Measurements from ENCODE around the gene CDH8.

CDH8 gene

GRCh38 chr16:62046801-62047200 is 10.6 kb upstream of the CDH8 start:
- DNase-seq (ENCODE audit: low read depth): no peak
- no peak for TF ChIP-seq CTCF (conservative IDR thresholded peaks at IDR 0.05; ENCODE audit: control insufficient read depth, insufficient read depth, low read depth, low read length)

GRCh38 chr16:62041401-62041800 is 5.2 kb upstream of the CDH8 start:
- H3K4me3 ChIP-seq (ENCODE audit: control insufficient read depth, low read depth, low read length): no peak overlapping the region
- peak; percentile 3 for DNase-seq (ENCODE audit: low read depth)
- TF ChIP-seq CTCF (conservative IDR thresholded peaks at IDR 0.05; ENCODE audit: control insufficient read depth, insufficient read depth, low read depth, low read length): peak; percentile 4

More at GRCh38 chr16:62046801-62047200, 10.6 kb upstream of the CDH8 start:
- no peak overlapping the region for H3K4me3 ChIP-seq (ENCODE audit: control insufficient read depth, low read depth, low read length)

GRCh38 chr16:62038646-62039045 is 2.4 kb upstream of the CDH8 start:
- H3K4me3 ChIP-seq (ENCODE audit: control insufficient read depth, low read depth, low read length): no peak overlapping the region
- DNase-seq (ENCODE audit: low read depth): no peak
- no peak for TF ChIP-seq CTCF (conservative IDR thresholded peaks at IDR 0.05; ENCODE audit: control insufficient read depth, insufficient read depth, low read depth, low read length)

GRCh38 chr16:62038225-62038624 is 2.0 kb upstream of the CDH8 start:
- DNase-seq (ENCODE audit: low read depth): no peak
- no peak overlapping the region for H3K4me3 ChIP-seq (ENCODE audit: control insufficient read depth, low read depth, low read length)
- TF ChIP-seq CTCF (conservative IDR thresholded peaks at IDR 0.05; ENCODE audit: control insufficient read depth, insufficient read depth, low read depth, low read length): no peak

- TF ChIP-seq CTCF (conservative IDR thresholded peaks at IDR 0.05; ENCODE audit: control insufficient read depth, insufficient read depth, low read depth, low read length): no peak
- no peak for DNase-seq (ENCODE audit: low read depth)
- H3K4me3 ChIP-seq (ENCODE audit: control insufficient read depth, low read depth, low read length): no peak overlapping the region
Observed at GRCh38 chr16:62036802-62037135, 531 bp upstream of the CDH8 start.

GRCh38 chr16:62035115-62036092 is 834 bp downstream of the CDH8 start:
- no peak for DNase-seq (ENCODE audit: low read depth)
- TF ChIP-seq CTCF (conservative IDR thresholded peaks at IDR 0.05; ENCODE audit: control insufficient read depth, insufficient read depth, low read depth, low read length): no peak
- no peak overlapping the region for H3K4me3 ChIP-seq (ENCODE audit: control insufficient read depth, low read depth, low read length)
